H1 (cell line): ENCODE measurements around the gene GRM1. TPM values are rescaled to one million over a fixed set of nuclear protein-coding genes. Genes with fewer than 3 reads are reported as not detected.

ENCODE experiments used
- CTCF ChIA-PET: fragments of 300-600 bp; sonication (Branson Sonifier 250); formaldehyde crosslinking; loops from one replicate; lab custom pipeline; 2021; ENCODE audit not compliant: partially characterized antibody; lab: Charles Lee
- POLR2A ChIA-PET: fragments of 300-600 bp; sonication (Branson Sonifier 250); formaldehyde crosslinking; loops from one replicate; lab custom pipeline; 2021; ENCODE audit warnings: inconsistent platforms; ENCODE audit not compliant: partially characterized antibody; lab: Charles Lee
- DNase-seq, 2 experiments: peaks; one replicate each; pipeline versions ENCODE4 v3.0.0 to v3.0.0-alpha.2; 2010 to 2022; ENCODE audit warnings: low spot score in 2 of 2, low read depth in 1 of 2, mixed read lengths in 1 of 2
- FAIRE-seq: peaks from 2 replicates; lab custom pipeline; 2011; peaks lifted over from hg19 to GRCh38; lab: Jason Lieb, UNC
- H2AFZ ChIP-seq: 2 replicates; pipeline ENCODE4 v1.8.1; 2012; ENCODE audit warnings: low read length, inconsistent platforms
- H2AK5ac ChIP-seq: 2 replicates; pipeline ENCODE4 v1.6.1; 2013; ENCODE audit warnings: low read depth, low read length
- H2BK120ac ChIP-seq: replicated peaks from 2 replicates; pipeline ENCODE3; 2013; ENCODE audit warnings: low read depth, low read length, inconsistent platforms
- H2BK12ac ChIP-seq: 2 replicates; pipeline ENCODE4 v1.6.1; 2013; ENCODE audit warnings: low read depth, low read length
- H2BK15ac ChIP-seq: 2 replicates; pipeline ENCODE4 v1.6.1; 2013; ENCODE audit warnings: low read length
- H2BK20ac ChIP-seq: 2 replicates; pipeline ENCODE4 v1.6.1; 2013; ENCODE audit warnings: low read length
- H2BK5ac ChIP-seq: 2 replicates; pipeline ENCODE4 v1.6.1; 2013; ENCODE audit warnings: low read depth, low read length
- H3K14ac ChIP-seq: 2 replicates; pipeline ENCODE4 v1.6.1; 2013; ENCODE audit warnings: inconsistent platforms; ENCODE audit not compliant: insufficient read length
- H3K18ac ChIP-seq: 2 replicates; pipeline ENCODE4 v1.6.1; 2013; ENCODE audit warnings: low read length; ENCODE audit errors: extremely low read depth
- H3K23ac ChIP-seq: 2 replicates; pipeline ENCODE4 v1.6.1; 2013; ENCODE audit warnings: inconsistent platforms; ENCODE audit not compliant: insufficient read length
- H3K23me2 ChIP-seq: 2 replicates; pipeline ENCODE4 v1.6.1; 2013; ENCODE audit warnings: low read depth, low read length
- H3K27ac ChIP-seq: 2 replicates; pipeline ENCODE4 v1.6.1; 2011; ENCODE audit warnings: low read depth, low read length, inconsistent platforms
- H3K27me3 ChIP-seq, 4 experiments: replicated peaks in 1 of 4; 1 replicate in 1 of 4; 2 replicates in 3 of 4; pipeline versions ENCODE4 v1.6.1 to v1.8.1; 2011 to 2013; ENCODE audit warnings: low read length in 3 of 4, mild to moderate bottlenecking in 3 of 4, inconsistent platforms in 2 of 4, mixed read lengths in 2 of 4, moderate library complexity in 1 of 4; ENCODE audit not compliant: control insufficient read depth in 3 of 4, insufficient read depth in 3 of 4; ENCODE audit errors: extremely low read depth in 1 of 4
- H3K36me3 ChIP-seq, 4 experiments: 2 replicates each; pipeline versions ENCODE4 v1.6.1 to v1.8.1; 2011 to 2013; ENCODE audit warnings: mild to moderate bottlenecking in 4 of 4, low read length in 3 of 4, moderate library complexity in 2 of 4, control low read depth in 1 of 4, inconsistent platforms in 1 of 4; ENCODE audit not compliant: insufficient read depth in 4 of 4, control insufficient read depth in 2 of 4
- H3K4ac ChIP-seq: replicated peaks from 2 replicates; pipeline ENCODE3; 2013; ENCODE audit warnings: low read length, low read depth, mixed read lengths, inconsistent platforms; ENCODE audit not compliant: insufficient read length
- H3K4me1 ChIP-seq, 4 experiments: replicated peaks in 1 of 4; 1 replicate in 1 of 4; 2 replicates in 3 of 4; pipeline versions ENCODE4 v1.6.1 to v1.8.1; 2011 to 2013; ENCODE audit warnings: low read length in 3 of 4, inconsistent platforms in 2 of 4, mixed read lengths in 1 of 4; ENCODE audit not compliant: insufficient read depth in 4 of 4, control insufficient read depth in 3 of 4
- H3K4me2 ChIP-seq, 2 experiments: 2 replicates each; pipeline versions ENCODE4 v1.6.1 to v1.8.1; 2011 to 2013; ENCODE audit warnings: low read depth in 2 of 2, low read length in 2 of 2, control low read depth in 1 of 2, inconsistent platforms in 1 of 2, mild to moderate bottlenecking in 1 of 2; ENCODE audit not compliant: insufficient read depth in 1 of 2
- H3K4me3 ChIP-seq, 4 experiments: fragments of 200-600, 300-600 bp in 1 of 4; sonication (generic), shearing (Covaris generic), sonication (Bioruptor Twin) in 1 of 4; 2 replicates each; pipeline versions ENCODE4 v1.5.1 to v1.8.1; 2011 to 2016; ENCODE audit warnings: low read length in 4 of 4, low read depth in 3 of 4, control low read depth in 2 of 4, inconsistent platforms in 2 of 4, mild to moderate bottlenecking in 2 of 4, mixed read lengths in 1 of 4, moderate library complexity in 1 of 4; ENCODE audit not compliant: insufficient read depth in 2 of 4; ENCODE audit errors: extremely low read depth in 1 of 4
- H3K56ac ChIP-seq: replicated peaks from 2 replicates; pipeline ENCODE3; 2013; ENCODE audit warnings: low read depth, mild to moderate bottlenecking, mixed read lengths, low read length, inconsistent platforms; ENCODE audit not compliant: insufficient read length
- H3K79me1 ChIP-seq: 2 replicates; pipeline ENCODE4 v1.6.1; 2013; ENCODE audit warnings: low read depth, low read length, control low read depth
- H3K79me2 ChIP-seq, 2 experiments: 2 replicates each; pipeline versions ENCODE4 v1.6.1 to v1.8.1; 2012 to 2013; ENCODE audit warnings: low read length in 2 of 2, mild to moderate bottlenecking in 2 of 2, inconsistent platforms in 1 of 2; ENCODE audit not compliant: insufficient read depth in 2 of 2, control insufficient read depth in 1 of 2
- H3K9ac ChIP-seq, 4 experiments: replicated peaks in 1 of 4; 1 replicate in 1 of 4; 2 replicates in 3 of 4; pipeline versions ENCODE4 v1.6.1 to v1.8.1; 2011 to 2013; ENCODE audit warnings: low read depth in 3 of 4, low read length in 3 of 4, control low read depth in 2 of 4, mild to moderate bottlenecking in 2 of 4, moderate library complexity in 2 of 4, inconsistent platforms in 1 of 4; ENCODE audit errors: extremely low read depth in 1 of 4
- H3K9me3 ChIP-seq, 2 experiments: 2 replicates each; pipeline versions ENCODE4 v1.6.1 to v1.8.1; 2012 to 2013; ENCODE audit warnings: mild to moderate bottlenecking in 2 of 2, moderate library complexity in 2 of 2, control low read depth in 1 of 2, inconsistent platforms in 1 of 2, low read depth in 1 of 2, low read length in 1 of 2, mixed read lengths in 1 of 2; ENCODE audit not compliant: insufficient read depth in 2 of 2
- H4K20me1 ChIP-seq, 2 experiments: replicated peaks in 1 of 2; 2 replicates each; pipeline versions ENCODE3 to v1.8.1; 2011 to 2013; ENCODE audit warnings: inconsistent platforms in 2 of 2, low read length in 2 of 2, mild to moderate bottlenecking in 1 of 2; ENCODE audit not compliant: insufficient read depth in 2 of 2, control insufficient read depth in 1 of 2
- H4K5ac ChIP-seq: 2 replicates; pipeline ENCODE4 v1.6.1; 2013; ENCODE audit warnings: low read length, low read depth, mixed read lengths, inconsistent platforms; ENCODE audit not compliant: insufficient read length
- H4K8ac ChIP-seq: 2 replicates; pipeline ENCODE4 v1.8.0; 2013; ENCODE audit warnings: mild to moderate bottlenecking, moderate library complexity, low read length, inconsistent platforms; ENCODE audit not compliant: insufficient read depth; ENCODE audit errors: extremely low read depth
- H4K91ac ChIP-seq: replicated peaks from 2 replicates; pipeline ENCODE3; 2013; ENCODE audit warnings: low read length, mixed read lengths, inconsistent platforms; ENCODE audit not compliant: insufficient read length
- ATF3 ChIP-seq: IDR thresholded peaks from 2 replicates; pipeline ENCODE4 v1.6.1; 2011; ENCODE audit warnings: low read depth, mild to moderate bottlenecking, low read length; ENCODE audit not compliant: insufficient read depth
- CEBPB ChIP-seq: IDR thresholded peaks from 2 replicates; pipeline ENCODE4 v1.6.1; 2012; ENCODE audit warnings: low read depth, low read length
- CHD1 ChIP-seq: IDR thresholded peaks from 2 replicates; pipeline ENCODE4 v1.6.1; 2012; ENCODE audit warnings: low read depth, low read length, improper control_type of control experiment
- FOSL1 ChIP-seq: IDR thresholded peaks from 2 replicates; pipeline ENCODE4 v1.6.1; 2011; ENCODE audit warnings: mild to moderate bottlenecking, low read depth, low read length, moderate library complexity; ENCODE audit not compliant: insufficient read depth
- GTF2F1 ChIP-seq: IDR thresholded peaks from 2 replicates; pipeline ENCODE4 v1.6.1; 2012; ENCODE audit warnings: low read depth, low read length, improper control_type of control experiment, borderline replicate concordance
- HDAC2 ChIP-seq, 2 experiments: fragments of 300-600 bp in 1 of 2; sonication (generic) in 1 of 2; IDR thresholded peaks; 2 replicates each; pipeline ENCODE4 v1.6.1; 2011 to 2012; ENCODE audit warnings: low read depth in 2 of 2, low read length in 2 of 2, mild to moderate bottlenecking in 2 of 2, moderate library complexity in 2 of 2, borderline replicate concordance in 1 of 2, inconsistent platforms in 1 of 2
- KDM4A ChIP-seq: IDR thresholded peaks from one replicate; pipeline ENCODE4 v1.7.1; 2012; ENCODE audit warnings: low read depth, mild to moderate bottlenecking, moderate library complexity, low read length, inconsistent platforms; ENCODE audit not compliant: severe bottlenecking
- MAX ChIP-seq: IDR thresholded peaks from 2 replicates; pipeline ENCODE4 v1.6.1; 2012; ENCODE audit warnings: inconsistent platforms
- NRF1 ChIP-seq: IDR thresholded peaks from 2 replicates; pipeline ENCODE4 v1.6.1; 2011; ENCODE audit warnings: mild to moderate bottlenecking, low read depth, low read length, improper control_type of control experiment
- SIN3A ChIP-seq, 2 experiments: IDR thresholded peaks in 1 of 2; conservative IDR thresholded peaks in 1 of 2; 2 replicates each; pipeline ENCODE4 v1.6.1; 2011 to 2012; ENCODE audit warnings: low read length in 2 of 2, improper control_type of control experiment in 1 of 2, low read depth in 1 of 2, mild to moderate bottlenecking in 1 of 2
- SP4 ChIP-seq: IDR thresholded peaks from 2 replicates; pipeline ENCODE4 v1.6.1; 2012; ENCODE audit warnings: low read length, inconsistent platforms
- TAF7 ChIP-seq: optimal IDR thresholded peaks from 2 replicates; pipeline ENCODE3; 2011; ENCODE audit warnings: low read depth, mild to moderate bottlenecking, inconsistent platforms, low read length, moderate library complexity, borderline replicate concordance
- TEAD4 ChIP-seq: IDR thresholded peaks from 2 replicates; pipeline ENCODE4 v1.6.1; 2012; ENCODE audit warnings: low read depth, low read length, inconsistent platforms, mixed read lengths
- YY1 ChIP-seq: IDR thresholded peaks from 2 replicates; pipeline ENCODE4 v1.6.1; 2011; ENCODE audit warnings: low read depth, mild to moderate bottlenecking, low read length
- WGBS, 2 experiments: shearing (Covaris generic) in 1 of 2; methylation state at CpG; one replicate each; pipeline versions ENCODE4 v1.1.6 to v1.1.7; 2013 to 2015; ENCODE audit warnings: low lambda C conversion rate in 2 of 2, mixed read lengths in 2 of 2, inconsistent platforms in 1 of 2, low coverage in 1 of 2, missing lambda C conversion rate in 1 of 2; ENCODE audit not compliant: insufficient replicate concordance in 2 of 2, insufficient coverage in 1 of 2, insufficient read length in 1 of 2; ENCODE audit errors: extremely low coverage in 1 of 2, missing lambda C conversion rate in 1 of 2; 5-methylcytosine and 5-hydroxymethylcytosine counted together
- polyA plus RNA-seq, 7 experiments: library from polyadenylated mRNA; depleted of rRNA in 3 of 7; stranded (reverse) in 5 of 7; unstranded in 2 of 7; fragments of >200 nt in 5 of 7; fragments of 200-250 nt in 2 of 7; gene quantifications; 1 replicate in 5 of 7; 2 replicates in 1 of 7; 4 replicates in 1 of 7; pipeline versions ENCODE4 v1.2.1 to v1.2.3, GENCODE V29; 2011 to 2013; ENCODE audit warnings: missing spikeins in 2 of 7, mixed read lengths in 2 of 7
- total RNA-seq: library from RNA; stranded (reverse); fragmentation: NEBNext Ultra II Directional; extraction: Animal tissue kit (Norgen Biotek cat#: 25700); gene quantifications from 2 replicates; pipeline ENCODE4 v1.2.1, GENCODE V29; 2021

The GRM1 gene
- total and polyA plus RNA-seq, 2 of the 8 experiments (the other 6 are each of a cell fraction or from before 2014, with no cell fraction given), result 0.15 to 1.3 TPM

- CTCF ChIA-PET, result no interaction called here
- 100% methylated on average over 2 of the region's 2 CpGs; no CpG with 5 or more reads in 1 of the 2 experiments for WGBS, 2 experiments
- TF ChIP-seq HDAC2 (IDR thresholded peaks at IDR 0.05; ENCODE audit: borderline replicate concordance in 1 of 2, low read depth in 2 of 2, low read length in 2 of 2) (no peak), SIN3A (conservative IDR thresholded peaks at IDR 0.05 in 1 of 2, IDR thresholded peaks at IDR 0.05 in 1 of 2; ENCODE audit: low read depth in 1 of 2, low read length in 2 of 2) (no peak), SP4 (no peak), ATF3 (no peak), GTF2F1 (no peak), TAF7 (no peak), KDM4A (no peak), NRF1 (no peak), YY1 (no peak), CEBPB (no peak), CHD1 (no peak), MAX (no peak), TEAD4 (no peak), FOSL1 (no peak)
Observed at GRCh38 chr6:146211646-146212045, 182.8 kb downstream of the GRM1 start.

More at GRCh38 chr6:146211646-146212045, 182.8 kb downstream of the GRM1 start:
- H3K36me3 ChIP-seq, result no peaks in the 10 kb centered on the region
- H3K4me2 ChIP-seq, result no peak overlapping the region
- POLR2A ChIA-PET, result no interaction called here
- H2BK12ac ChIP-seq, result no peak overlapping the region
- H2BK5ac ChIP-seq, result no peak overlapping the region
- no peak overlapping the region for H3K56ac ChIP-seq
- H2AK5ac ChIP-seq, result no peak overlapping the region
- H3K79me2 ChIP-seq, result no peaks in the 10 kb centered on the region
- no peak overlapping the region for H2BK15ac ChIP-seq
- H3K9ac ChIP-seq, result no peak overlapping the region
- no peaks in the 10 kb centered on the region for H4K20me1 ChIP-seq
- H3K79me1 ChIP-seq, result no peaks in the 10 kb centered on the region
- no peak overlapping the region for H4K8ac ChIP-seq
- H3K18ac ChIP-seq, result no peak overlapping the region
- no peak overlapping the region for H4K91ac ChIP-seq
- H3K4me3 ChIP-seq, result no peak overlapping the region
- no peak overlapping the region for H3K14ac ChIP-seq
- peaks cover 0 to 5% (median 1%) of the 10 kb centered on the region in 4 experiments; a peak in 2 of 7 replicates for H3K4me1 ChIP-seq
- no peaks in the 10 kb centered on the region for H3K27me3 ChIP-seq
- FAIRE-seq (no peak), DNase-seq (no peak)
- H3K9me3 ChIP-seq, result no peaks in the 10 kb centered on the region
- no peak overlapping the region for H4K5ac ChIP-seq
- H2AFZ ChIP-seq, result no peak overlapping the region
- no peak overlapping the region for H3K27ac ChIP-seq
- no peak overlapping the region for H2BK120ac ChIP-seq
- no peak overlapping the region for H2BK20ac ChIP-seq
- no peak overlapping the region for H3K23ac ChIP-seq
- H3K4ac ChIP-seq, result no peak overlapping the region
- no peaks in the 10 kb centered on the region for H3K23me2 ChIP-seq
